Stimulated activated memory B cell treated with anti-CD40 and anti-IgM and Interleukin-4, amounts not matched to agents 10 μg/mL and 1 μg/mL and 100 μg/mL, for 72 hours (primary cell): ENCODE measurements around the gene EBF4.
"Not testable (repeated sequence)": the region's sequence is repeated elsewhere in the genome, so short reads cannot be mapped to it uniquely, and the experiment has no call there.

ENCODE experiments used
- ATAC-seq: fragments of 150-1000 bp; cut with Tn5 transposase; 2 replicates; pipeline ENCODE4 v1.10.0; 2021
- H3K27ac Mint-ChIP-seq: one replicate; pipeline ENCODE4 v1.8.0; 2022; ENCODE audit warnings: mild to moderate bottlenecking, mixed read lengths
- H3K27me3 Mint-ChIP-seq: one replicate; pipeline ENCODE4 v1.8.0; 2022; ENCODE audit warnings: mixed read lengths
- H3K36me3 Mint-ChIP-seq: one replicate; pipeline ENCODE4 v1.8.0; 2022; ENCODE audit warnings: mixed read lengths
- H3K4me1 Mint-ChIP-seq: one replicate; pipeline ENCODE4 v1.8.0; 2022; ENCODE audit warnings: mixed read lengths
- H3K4me3 Mint-ChIP-seq: one replicate; pipeline ENCODE4 v1.8.0; 2022; ENCODE audit warnings: mild to moderate bottlenecking, moderate library complexity, mixed read lengths
- H3K9me3 Mint-ChIP-seq: one replicate; pipeline ENCODE4 v1.8.0; 2022; ENCODE audit warnings: mixed read lengths

EBF4 gene

GRCh38 chr20:2691663-2692035, 931 bp upstream of the EBF4 start:
- Mint-ChIP-seq H3K9me3 (no peaks in the 10 kb centered on the region), H3K4me3 (peak overlapping the region; percentile 82), H3K4me1 (peaks cover 19% of the 10 kb centered on the region), H3K27ac (peak overlapping the region; percentile 75), H3K36me3 (no peaks in the 10 kb centered on the region), H3K27me3 (peaks cover 81% of the 10 kb centered on the region)
- no peak for ATAC-seq

GRCh38 chr20:2692886-2693285, 306 bp downstream of the EBF4 start:
- Mint-ChIP-seq H3K27me3 (peaks cover 84% of the 10 kb centered on the region), H3K27ac (no peak overlapping the region), H3K4me1 (peaks cover 19% of the 10 kb centered on the region), H3K36me3 (no peaks in the 10 kb centered on the region), H3K9me3 (no peaks in the 10 kb centered on the region), H3K4me3 (no peak overlapping the region)
- peak; percentile 34 for ATAC-seq

- Mint-ChIP-seq H3K9me3 (no peaks in the 10 kb centered on the region), H3K36me3 (no peaks in the 10 kb centered on the region), H3K27me3 (peaks cover 84% of the 10 kb centered on the region), H3K4me1 (peaks cover 13% of the 10 kb centered on the region), H3K27ac (no peak overlapping the region), H3K4me3 (peak overlapping the region; percentile 21)
- ATAC-seq, result peak; percentile 34
These were observed 867 bp downstream of the EBF4 start for GRCh38 chr20:2693286-2694007.

- H3K27me3 Mint-ChIP-seq, result peaks cover 82% of the 10 kb centered on the region
- no peak for ATAC-seq
- H3K27ac Mint-ChIP-seq, result no peak overlapping the region
- H3K4me1 Mint-ChIP-seq, result peaks cover 12% of the 10 kb centered on the region
- H3K9me3 Mint-ChIP-seq, result no peaks in the 10 kb centered on the region
- no peak overlapping the region for H3K4me3 Mint-ChIP-seq
- no peaks in the 10 kb centered on the region for H3K36me3 Mint-ChIP-seq
These were observed 1.5 kb downstream of the EBF4 start for GRCh38 chr20:2694008-2694471.

GRCh38 chr20:2694519-2694918, 1.9 kb downstream of the EBF4 start:
- Mint-ChIP-seq H3K36me3 (no peaks in the 10 kb centered on the region), H3K27me3 (peaks cover 77% of the 10 kb centered on the region), H3K27ac (no peak overlapping the region), H3K9me3 (no peaks in the 10 kb centered on the region), H3K4me3 (no peak overlapping the region), H3K4me1 (peaks cover 12% of the 10 kb centered on the region)
- ATAC-seq, result no peak

- Mint-ChIP-seq H3K4me3 (no peak overlapping the region), H3K27ac (no peak overlapping the region), H3K36me3 (no peaks in the 10 kb centered on the region), H3K9me3 (no peaks in the 10 kb centered on the region), H3K27me3 (peaks cover 74% of the 10 kb centered on the region), H3K4me1 (peaks cover 12% of the 10 kb centered on the region)
- no peak for ATAC-seq
These were observed 2.8 kb downstream of the EBF4 start for GRCh38 chr20:2695206-2695983.

- H3K27ac Mint-ChIP-seq, ATAC-seq, H3K36me3 Mint-ChIP-seq, H3K4me3 Mint-ChIP-seq, H3K9me3 Mint-ChIP-seq: not testable (repeated sequence)
- peaks cover 74% of the 10 kb centered on the region for H3K27me3 Mint-ChIP-seq
- peaks cover 12% of the 10 kb centered on the region for H3K4me1 Mint-ChIP-seq
These were observed 3.5 kb downstream of the EBF4 start for GRCh38 chr20:2695984-2696525.

GRCh38 chr20:2696646-2697045, 4.1 kb downstream of the EBF4 start:
- Mint-ChIP-seq H3K4me3 (no peak overlapping the region), H3K36me3 (no peaks in the 10 kb centered on the region), H3K27ac (no peak overlapping the region), H3K9me3 (no peaks in the 10 kb centered on the region), H3K4me1 (peaks cover 6% of the 10 kb centered on the region), H3K27me3 (peaks cover 74% of the 10 kb centered on the region)
- no peak for ATAC-seq

- Mint-ChIP-seq H3K27ac (no peak overlapping the region), H3K9me3 (no peaks in the 10 kb centered on the region), H3K4me3 (no peak overlapping the region), H3K4me1 (no peaks in the 10 kb centered on the region), H3K27me3 (peaks cover 74% of the 10 kb centered on the region), H3K36me3 (no peaks in the 10 kb centered on the region)
- no peak for ATAC-seq
These were observed 5.2 kb downstream of the EBF4 start for GRCh38 chr20:2697768-2698167.

- Mint-ChIP-seq H3K27ac (no peak overlapping the region), H3K4me1 (no peaks in the 10 kb centered on the region), H3K27me3 (peaks cover 74% of the 10 kb centered on the region), H3K4me3 (no peak overlapping the region), H3K36me3 (no peaks in the 10 kb centered on the region), H3K9me3 (no peaks in the 10 kb centered on the region)
- no peak for ATAC-seq
These were observed 5.7 kb downstream of the EBF4 start for GRCh38 chr20:2698186-2698817.

GRCh38 chr20:2698912-2699311, 6.3 kb downstream of the EBF4 start:
- H3K4me1 Mint-ChIP-seq, result no peaks in the 10 kb centered on the region
- peaks cover 73% of the 10 kb centered on the region for H3K27me3 Mint-ChIP-seq
- H3K27ac Mint-ChIP-seq, result no peak overlapping the region
- H3K9me3 Mint-ChIP-seq, result no peaks in the 10 kb centered on the region
- no peaks in the 10 kb centered on the region for H3K36me3 Mint-ChIP-seq
- no peak for ATAC-seq
- no peak overlapping the region for H3K4me3 Mint-ChIP-seq

GRCh38 chr20:2699775-2700413, 7.3 kb downstream of the EBF4 start:
- H3K9me3 Mint-ChIP-seq, result no peaks in the 10 kb centered on the region
- H3K36me3 Mint-ChIP-seq, result no peaks in the 10 kb centered on the region
- no peak overlapping the region for H3K27ac Mint-ChIP-seq
- H3K4me3 Mint-ChIP-seq, result no peak overlapping the region
- ATAC-seq, result no peak
- no peaks in the 10 kb centered on the region for H3K4me1 Mint-ChIP-seq
- H3K27me3 Mint-ChIP-seq, result peaks cover 71% of the 10 kb centered on the region

GRCh38 chr20:2700913-2701620, 8.5 kb downstream of the EBF4 start:
- no peak for ATAC-seq

GRCh38 chr20:2701671-2702081, 9.1 kb downstream of the EBF4 start:
- H3K4me3 Mint-ChIP-seq, result no peak overlapping the region
- no peak overlapping the region for H3K27ac Mint-ChIP-seq
- no peak for ATAC-seq
- H3K4me1 Mint-ChIP-seq, result no peaks in the 10 kb centered on the region
- H3K9me3 Mint-ChIP-seq, result no peaks in the 10 kb centered on the region
- peaks cover 66% of the 10 kb centered on the region for H3K27me3 Mint-ChIP-seq
- H3K36me3 Mint-ChIP-seq, result no peaks in the 10 kb centered on the region

More at GRCh38 chr20:2700913-2701620, 8.5 kb downstream of the EBF4 start:
- no peak overlapping the region for H3K4me3 Mint-ChIP-seq
- no peaks in the 10 kb centered on the region for H3K4me1 Mint-ChIP-seq
- peaks cover 66% of the 10 kb centered on the region for H3K27me3 Mint-ChIP-seq
- no peak overlapping the region for H3K27ac Mint-ChIP-seq
- H3K36me3 Mint-ChIP-seq, result no peaks in the 10 kb centered on the region
- H3K9me3 Mint-ChIP-seq, result no peaks in the 10 kb centered on the region
